GM12865 (cell line): ENCODE data around the gene KRT10.
A peak's percentile ranks its signal among the peaks of the same experiment; 100 is the strongest.

ENCODE experiments used
- DNase-seq: peaks from one replicate; pipeline ENCODE4 v3.0.0; 2010; ENCODE audit warnings: low read depth
- H3K4me3 ChIP-seq: 2 replicates; pipeline ENCODE4 v1.5.1; 2011; ENCODE audit warnings: mild to moderate bottlenecking, low read depth, low read length, control low read depth
- CTCF ChIP-seq: IDR thresholded peaks from 2 replicates; pipeline ENCODE4 v1.5.1; 2011; ENCODE audit warnings: low read length, control low read depth, low read depth, inconsistent platforms; ENCODE audit not compliant: insufficient read depth; ENCODE audit errors: missing control alignments

KRT10 gene

GRCh38 chr17:40822132-40822812, at the start of gene KRT10:
KRT10 (minus strand) TSS chr17:40822614; CDS start chr17:40822585, 29 bp downstream.
- no peak within 1 kb of the TSS for H3K4me3 ChIP-seq
- TF ChIP-seq CTCF = no peak
- DNase-seq = no peak

DNA sequence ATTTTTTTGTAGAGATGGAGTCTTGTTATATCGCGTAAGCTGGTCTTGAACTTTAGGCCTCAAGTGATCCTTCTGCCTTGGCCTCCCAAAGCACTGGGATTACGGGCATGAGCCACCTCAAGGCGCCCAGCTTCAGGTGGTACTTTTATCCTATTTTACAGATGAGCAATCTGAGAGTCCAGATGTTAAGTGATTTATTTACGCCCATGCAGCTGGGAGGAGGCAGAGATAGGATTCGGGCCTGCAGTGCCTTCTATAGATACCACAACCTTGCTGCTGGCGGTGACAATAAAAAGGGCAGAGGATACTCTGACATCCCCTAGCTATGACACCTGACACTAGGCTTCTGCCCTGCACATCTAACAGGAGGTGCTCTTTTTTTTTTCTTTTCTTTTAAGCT, 48.9 kb upstream of the KRT10 start:
- no peak for TF ChIP-seq CTCF
- DNase-seq = no peak
- no peak overlapping the region for H3K4me3 ChIP-seq

DNA sequence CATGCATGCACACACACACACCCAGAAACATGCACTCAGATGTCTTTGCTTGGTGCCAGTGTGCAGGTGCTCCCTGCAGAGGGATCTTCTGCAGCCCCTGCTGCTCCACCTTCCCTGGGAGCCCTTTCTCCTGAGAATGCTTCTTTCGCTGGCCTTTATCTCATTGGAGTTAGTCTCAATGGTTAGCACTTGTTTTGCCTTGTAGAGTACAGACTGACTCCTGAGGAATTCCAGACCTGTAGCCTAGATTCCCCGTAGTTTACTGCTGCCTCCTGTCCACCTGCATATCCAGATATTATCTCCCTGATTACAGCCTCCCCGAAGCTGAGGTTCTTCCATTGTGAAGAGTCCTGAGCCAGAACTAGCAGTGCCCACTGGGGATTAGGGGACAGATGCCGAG, 47.7 kb upstream of the KRT10 start:
- DNase-seq = no peak
- no peak overlapping the region for H3K4me3 ChIP-seq
- no peak for TF ChIP-seq CTCF

- TF ChIP-seq CTCF = no peak
- H3K4me3 ChIP-seq = no peak within 1 kb of the TSS
- DNase-seq = no peak
These were observed 44.4 kb upstream of the KRT10 start, which contains the start of gene KRT12 for GRCh38 chr17:40866838-40867237. KRT12 (minus strand) TSS chr17:40867223; CDS start chr17:40867186, 37 bp downstream.

GRCh38 chr17:40864661-40865390, 42.4 kb upstream of the KRT10 start:
- TF ChIP-seq CTCF = no peak
- DNase-seq = no peak
- no peak overlapping the region for H3K4me3 ChIP-seq

DNA sequence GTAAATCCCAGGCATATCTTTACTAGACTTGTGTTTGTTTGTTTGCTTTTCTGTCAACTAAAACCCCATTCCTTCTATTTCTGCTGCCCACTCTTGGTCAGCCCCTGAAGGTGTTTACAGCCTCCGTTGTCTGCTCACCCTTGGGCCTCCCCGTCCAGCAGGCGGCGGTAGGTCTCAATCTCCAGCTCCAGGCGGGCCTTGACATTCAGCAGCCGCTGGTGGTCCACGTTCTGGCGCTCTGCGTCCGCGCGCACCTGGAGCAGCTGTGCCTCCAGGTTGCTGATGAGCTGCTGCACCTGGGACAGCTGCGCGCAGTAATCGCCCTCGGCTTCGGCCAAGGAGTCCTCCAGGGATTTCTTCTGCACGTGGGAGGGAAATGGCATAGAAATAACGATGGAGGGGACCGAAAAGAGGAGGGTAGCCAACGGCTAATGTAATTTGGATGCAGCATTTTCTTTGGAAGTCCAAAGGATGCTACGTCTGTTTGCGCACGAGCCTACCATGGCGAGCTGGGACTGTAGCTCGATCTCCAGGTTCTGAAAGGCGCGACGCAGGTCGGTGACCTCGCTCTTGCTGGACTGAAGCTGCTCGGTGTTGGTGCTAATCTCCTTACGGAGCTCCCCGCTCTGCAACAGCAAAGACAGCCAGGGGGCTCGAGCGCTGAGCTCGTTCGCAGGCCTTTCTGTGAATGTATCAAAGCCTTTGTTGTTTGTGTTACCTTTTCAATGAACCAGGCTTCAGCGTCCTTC, 40.7 kb upstream of the KRT10 start:
- DNase-seq = peak; percentile 8
- no peak overlapping the region for H3K4me3 ChIP-seq
- TF ChIP-seq CTCF = peak; percentile 27
